Measurements from ENCODE around the gene FIZ1.
"Not testable (repeated sequence)": the region's sequence is repeated elsewhere in the genome, so short reads cannot be mapped to it uniquely, and the experiment has no call there.

The FIZ1 gene

DNA sequence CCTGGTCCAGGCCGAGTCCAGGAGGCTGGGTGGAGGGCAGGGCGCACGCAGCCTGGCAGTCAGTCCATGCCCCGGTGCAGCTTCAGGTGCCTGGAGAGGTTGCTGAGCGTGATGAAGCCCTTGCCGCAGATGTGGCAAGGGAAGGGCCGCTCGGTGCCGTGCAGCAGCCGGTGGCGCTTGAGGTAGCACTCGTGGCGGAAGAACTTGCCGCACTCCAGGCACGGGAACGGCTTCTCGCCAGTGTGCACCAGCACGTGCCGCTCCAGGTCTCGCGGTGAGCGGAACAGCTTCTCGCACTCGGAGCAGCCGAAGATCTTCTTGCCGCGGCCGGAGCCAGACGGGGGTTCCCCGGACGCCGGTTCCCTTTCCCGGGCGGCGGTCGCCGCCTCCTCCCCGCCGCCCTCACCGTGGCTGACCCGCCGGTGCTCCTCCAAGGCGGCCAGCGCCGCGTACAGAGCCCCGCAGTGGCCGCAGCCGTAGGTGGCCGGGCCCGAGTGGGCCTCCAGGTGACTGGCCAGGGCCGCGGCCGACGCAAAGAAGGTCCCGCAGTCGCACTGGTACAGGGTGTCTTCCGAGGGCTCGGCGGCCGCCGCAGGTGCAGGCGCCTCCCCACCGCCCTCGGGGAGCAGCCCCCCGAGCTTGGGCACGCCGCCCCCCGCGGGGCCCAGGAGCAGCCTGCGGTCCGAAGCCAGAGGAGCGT, 6.8 kb downstream of the FIZ1 start:
- DNase-seq = no peak

DNA sequence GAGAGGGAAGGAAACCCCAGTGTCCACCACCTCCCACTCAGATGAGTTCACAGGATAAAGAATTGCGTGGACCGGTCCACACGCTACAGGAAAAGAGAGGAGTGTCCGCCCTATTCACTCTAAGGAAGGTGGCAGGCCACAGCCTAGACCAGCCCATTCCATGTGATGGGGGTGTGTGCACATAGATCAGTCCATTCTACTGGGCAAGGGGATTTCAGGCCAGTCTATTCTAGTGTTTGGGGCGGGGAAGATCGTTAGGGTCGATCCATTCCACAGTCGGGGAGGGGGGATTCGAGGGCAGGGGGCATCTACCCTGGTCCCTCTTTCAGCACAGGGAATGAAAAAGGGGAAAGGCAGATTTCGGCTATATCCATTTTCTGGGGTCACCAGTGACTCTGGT, 7.8 kb downstream of the FIZ1 start:
- no peak for DNase-seq

DNA sequence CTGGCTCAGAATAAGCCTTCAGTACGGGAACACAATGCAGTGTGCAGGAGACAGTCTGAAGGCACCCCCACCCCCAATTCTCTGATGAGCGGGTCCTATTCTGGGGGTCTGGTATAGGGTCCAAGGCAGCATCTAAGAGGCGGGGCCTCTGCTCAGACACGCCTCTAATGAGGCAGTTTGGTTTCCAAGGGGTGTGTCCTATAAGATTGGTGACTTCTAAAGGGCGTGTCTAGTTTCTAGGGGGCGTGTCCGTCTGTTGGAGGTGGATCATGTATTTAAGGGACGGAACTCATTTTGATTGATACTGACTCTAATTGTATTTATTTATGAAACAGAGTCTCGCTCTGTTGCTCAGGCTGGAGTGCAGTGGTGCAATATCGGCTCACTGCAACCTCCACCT, 8.7 kb downstream of the FIZ1 start:
- DNase-seq = no peak

DNA sequence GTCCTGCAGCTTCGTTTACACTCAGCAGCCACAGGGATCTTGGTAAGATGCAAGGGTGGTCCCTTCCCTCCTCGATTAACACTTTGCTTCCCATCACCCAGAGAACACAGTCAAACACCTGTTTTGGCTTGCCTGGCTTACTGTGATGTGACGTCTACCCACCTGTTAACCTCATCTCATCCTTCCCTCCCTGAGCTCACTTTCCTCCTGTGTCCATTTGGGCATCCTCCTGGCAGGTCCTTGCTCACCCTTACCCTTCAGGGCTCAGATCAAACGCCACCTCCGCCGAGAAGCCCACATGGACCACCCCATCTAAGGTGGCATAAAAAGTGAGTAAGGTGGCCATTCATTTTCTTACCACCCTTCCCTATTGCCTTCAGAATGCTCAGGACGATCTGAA, 9.2 kb downstream of the FIZ1 start:
- no peak for DNase-seq

- DNase-seq = no peak
Observed at GRCh38 chr19:55588738-55589137, 10.6 kb downstream of the FIZ1 start.

GRCh38 chr19:55586976-55587668, 12.2 kb downstream of the FIZ1 start:
- DNase-seq = peak; percentile 94

DNA sequence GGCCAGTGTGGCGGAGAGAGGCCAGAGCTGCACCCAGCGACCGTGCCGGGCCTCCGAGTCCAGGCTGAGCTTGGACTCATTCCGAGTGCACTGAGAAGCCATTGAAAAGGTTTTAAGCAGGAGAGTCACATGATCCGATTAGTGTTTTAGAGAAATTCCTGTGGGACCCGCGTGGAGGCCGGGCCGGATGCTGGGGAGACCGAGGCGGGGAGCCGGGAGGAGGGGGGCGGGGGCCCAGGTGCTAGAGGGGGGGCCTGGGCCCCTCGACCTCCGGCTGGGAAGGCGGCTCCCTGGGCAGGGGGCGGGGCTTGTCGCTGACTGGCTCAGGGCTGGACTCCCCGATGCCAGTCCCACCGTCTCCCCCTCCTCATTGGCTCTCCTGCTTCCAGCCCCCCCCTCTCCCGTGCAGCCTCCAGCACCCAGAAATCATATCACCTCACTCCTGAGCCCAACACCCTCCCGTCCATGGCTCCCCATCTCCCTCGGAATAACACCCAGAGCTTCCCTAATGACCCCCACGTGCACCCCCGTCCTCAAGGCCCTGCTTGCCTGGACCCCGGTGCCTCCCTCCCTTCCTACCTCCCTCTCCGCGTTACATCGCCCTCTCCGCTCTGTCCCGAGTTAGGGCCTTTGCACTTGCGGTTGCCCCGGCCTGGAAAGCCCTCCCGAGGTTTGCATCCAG, 13.5 kb downstream of the FIZ1 start:
- DNase-seq = no peak

DNA sequence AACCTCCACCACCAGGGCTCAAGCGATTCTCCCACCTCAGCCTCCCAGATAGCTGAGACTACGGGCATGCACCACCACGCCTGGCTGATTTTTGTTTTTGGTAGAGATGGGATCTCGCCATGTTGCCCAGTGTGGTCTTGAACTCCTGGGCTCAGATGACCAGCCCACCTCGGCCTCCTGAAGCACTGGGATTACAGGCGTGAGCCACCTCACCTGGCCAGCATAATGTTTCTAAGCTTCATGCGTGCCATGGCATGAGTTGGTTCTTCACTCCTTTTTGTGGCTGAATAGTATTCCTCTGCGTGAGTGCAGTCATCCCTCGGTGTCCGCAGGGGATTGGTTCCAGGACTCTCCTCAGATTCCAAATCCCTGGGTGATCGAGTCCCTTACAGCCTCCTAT, 14.4 kb downstream of the FIZ1 start:
- DNase-seq = no peak

GRCh38 chr19:55583897-55584296, 15.4 kb downstream of the FIZ1 start:
- not testable (repeated sequence) for DNase-seq

DNA sequence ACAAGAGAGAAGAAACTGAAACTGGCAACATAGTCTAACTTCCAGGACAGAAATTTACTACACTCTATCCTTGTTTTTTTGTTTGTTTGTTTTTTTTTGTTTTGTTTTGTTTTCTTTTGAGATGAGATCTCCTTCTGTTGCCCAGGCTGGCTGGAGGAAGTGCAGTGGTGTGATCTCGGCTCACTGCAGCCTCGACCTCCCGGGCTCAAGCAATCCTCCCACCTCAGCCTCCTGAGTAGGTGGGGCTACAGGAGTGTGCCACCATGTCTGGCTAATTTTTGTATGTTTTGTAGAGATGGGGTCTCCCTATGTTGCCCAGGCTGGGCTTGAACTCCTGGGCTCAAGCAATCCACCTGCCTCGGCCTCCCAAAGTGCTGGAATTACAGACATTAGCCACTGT, 17.0 kb downstream of the FIZ1 start:
- DNase-seq = not testable (repeated sequence)

- no peak for DNase-seq
Observed at GRCh38 chr19:55581823-55582223, 17.5 kb downstream of the FIZ1 start.

DNA sequence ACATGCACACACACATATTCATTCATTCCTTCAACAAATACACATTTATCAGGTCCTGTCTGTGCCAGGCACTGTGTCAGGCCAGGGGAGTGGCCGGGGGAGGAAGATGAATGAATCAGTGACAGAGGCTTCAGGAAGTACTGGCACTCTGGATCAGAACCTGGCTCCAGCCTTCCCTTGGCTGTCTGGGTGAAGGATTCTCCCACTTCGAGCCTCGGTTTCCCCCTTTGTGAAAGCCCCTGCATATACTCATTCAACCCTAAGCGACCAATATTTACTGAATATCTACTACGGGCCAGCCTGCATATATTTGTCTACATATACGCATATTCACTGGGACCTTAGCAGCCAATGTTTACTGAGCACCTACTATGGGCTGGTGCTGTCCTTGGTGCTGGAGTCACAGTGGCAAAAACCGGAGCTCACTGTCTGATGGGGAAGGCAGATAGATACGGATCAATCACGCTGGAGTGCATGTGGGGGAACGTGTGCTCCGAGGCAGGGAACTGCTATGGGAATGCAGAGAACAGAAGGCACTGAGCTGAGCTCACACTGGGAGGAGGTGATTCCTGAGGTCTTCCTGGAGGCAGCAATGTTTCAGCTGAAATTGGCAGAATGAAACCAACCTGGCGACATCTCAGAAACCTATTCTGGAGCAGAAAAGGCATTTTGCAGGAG, 18.0 kb downstream of the FIZ1 start:
- DNase-seq = no peak

GRCh38 chr19:55580628-55581144, 18.6 kb downstream of the FIZ1 start, which contains the start of gene ZNF579:
Gene ZNF579 (minus strand): TSS chr19:55580848. CDS start chr19:55579639, 1,209 bp downstream.
- DNase-seq = peak; percentile 78

GRCh38 chr19:55579766-55580621, 19.3 kb downstream of the FIZ1 start:
- no peak for DNase-seq

GRCh38 chr19:55578761-55579747, 20.3 kb downstream of the FIZ1 start:
- DNase-seq = no peak

- no peak for DNase-seq
Observed at GRCh38 chr19:55578031-55578760, 21.1 kb downstream of the FIZ1 start.

DNA sequence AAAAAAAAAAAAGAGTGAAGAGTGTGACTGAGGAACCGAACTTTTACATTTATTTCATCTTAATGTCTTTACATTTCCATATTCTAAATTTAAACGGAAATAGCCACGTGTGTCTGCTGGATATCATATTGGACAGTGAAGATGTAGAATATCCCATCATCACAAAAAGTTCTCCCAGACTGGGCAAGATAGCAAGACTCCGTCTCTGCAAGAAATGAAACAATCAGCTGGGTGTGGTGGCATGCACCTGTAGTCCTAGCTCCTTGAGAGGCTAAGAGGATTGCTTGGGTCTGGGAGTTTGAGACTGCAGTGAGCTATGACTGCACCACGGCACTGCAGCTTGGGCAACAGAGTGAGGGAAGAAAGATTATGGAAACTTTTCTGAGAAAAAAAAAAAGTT, 22.6 kb downstream of the FIZ1 start:
- DNase-seq = no peak

GRCh38 chr19:55573929-55574328, 25.4 kb downstream of the FIZ1 start:
- DNase-seq = not testable (repeated sequence)

- not testable (repeated sequence) for DNase-seq
Observed at GRCh38 chr19:55569477-55569876, 29.8 kb downstream of the FIZ1 start.

- no peak for DNase-seq
Observed at GRCh38 chr19:55567708-55568328, 31.5 kb downstream of the FIZ1 start.

Measured in stimulated activated CD4-positive, alpha-beta T cell treated with anti-CD3 and anti-CD28 coated beads, Interleukin-2, amount 100 ng/mL, for 48 hours (primary cell).